SKM-1 (cell line): ENCODE data around the gene ZPR1.
A peak's percentile ranks its signal among the peaks of the same experiment; 100 is the strongest.

ENCODE experiments used
- DNase-seq: peaks from one replicate; lab custom pipeline; 2025; ENCODE audit not compliant: unreplicated experiment; lab: John Stamatoyannopoulos, UW

The ZPR1 gene

GRCh38 chr11:116792869-116793771, 5.3 kb upstream of the ZPR1 start:
- no peak for DNase-seq

GRCh38 chr11:116792144-116792868, 4.5 kb upstream of the ZPR1 start:
- no peak for DNase-seq

- no peak for DNase-seq
Observed at GRCh38 chr11:116791813-116792143, 4.0 kb upstream of the ZPR1 start, which contains the start of gene APOA5. Gene APOA5, minus strand, starts transcription at chr11:116791879. Its CDS starts 19 bp downstream, at chr11:116791860.

DNA sequence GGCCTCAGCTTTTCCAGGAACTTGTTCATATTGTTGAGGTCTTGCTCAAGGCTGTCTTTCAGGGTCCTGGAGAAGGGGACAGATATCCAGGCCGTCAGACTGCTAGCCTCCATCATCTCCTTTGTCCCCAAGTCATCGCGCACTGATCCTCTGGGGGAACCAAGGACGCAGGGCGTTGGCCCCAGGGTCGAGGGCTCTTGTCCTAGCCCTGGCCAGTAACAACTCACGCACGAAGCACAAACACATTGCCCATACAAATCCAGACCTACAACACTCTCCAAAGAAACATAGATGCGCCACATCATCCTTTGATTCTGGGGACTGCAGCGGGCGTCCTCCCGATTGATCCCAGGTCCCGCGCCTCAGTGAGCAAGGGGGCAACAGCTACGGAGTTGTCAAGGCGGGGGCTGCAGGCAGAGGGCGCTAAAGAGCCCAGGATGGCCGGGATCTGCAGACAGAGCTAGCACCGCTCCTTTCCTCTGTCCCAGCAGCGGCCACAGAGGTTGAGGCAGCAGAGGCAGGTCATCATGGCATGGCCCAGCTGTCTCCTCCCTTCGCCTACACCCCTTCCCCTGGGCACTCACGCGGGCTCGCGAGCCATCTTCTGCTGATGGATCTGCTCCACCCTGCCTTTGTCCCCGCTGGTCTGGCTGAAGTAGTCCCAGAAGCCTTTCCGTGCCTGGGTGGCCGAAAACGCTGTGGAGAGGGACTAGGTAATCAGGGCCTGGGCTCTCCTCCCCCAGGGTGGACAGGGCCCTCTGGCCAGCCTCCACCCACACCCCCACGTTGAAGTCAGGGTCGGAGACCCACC, 3.4 kb upstream of the ZPR1 start:
- peak; percentile 21 for DNase-seq

GRCh38 chr11:116790167-116791001, 2.6 kb upstream of the ZPR1 start:
- no peak for DNase-seq

GRCh38 chr11:116788975-116789374, 1.2 kb upstream of the ZPR1 start:
- no peak for DNase-seq

GRCh38 chr11:116788534-116788933, 711 bp upstream of the ZPR1 start:
- DNase-seq, result no peak

DNA sequence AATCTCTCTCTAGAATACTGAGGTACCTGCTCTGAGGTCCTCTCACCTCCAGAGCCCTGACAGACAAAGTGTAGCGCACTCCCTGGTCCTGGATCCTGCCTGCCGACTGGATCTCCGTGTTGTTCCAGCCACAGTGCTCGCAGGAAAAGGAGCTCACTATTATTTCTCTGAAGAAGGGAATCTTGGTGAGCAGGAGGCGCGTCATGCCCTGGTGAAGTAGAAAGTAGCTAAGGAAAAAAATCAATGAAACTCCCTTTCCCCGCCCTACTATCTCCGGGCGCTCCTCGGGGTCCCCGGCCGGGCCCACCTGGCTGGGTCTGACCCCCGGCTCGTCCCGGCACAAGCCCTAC, 412 bp downstream of the ZPR1 start:
- no peak for DNase-seq

GRCh38 chr11:116786966-116787365, 857 bp downstream of the ZPR1 start:
- no peak for DNase-seq

GRCh38 chr11:116786326-116786725, 1.5 kb downstream of the ZPR1 start:
- no peak for DNase-seq

DNA sequence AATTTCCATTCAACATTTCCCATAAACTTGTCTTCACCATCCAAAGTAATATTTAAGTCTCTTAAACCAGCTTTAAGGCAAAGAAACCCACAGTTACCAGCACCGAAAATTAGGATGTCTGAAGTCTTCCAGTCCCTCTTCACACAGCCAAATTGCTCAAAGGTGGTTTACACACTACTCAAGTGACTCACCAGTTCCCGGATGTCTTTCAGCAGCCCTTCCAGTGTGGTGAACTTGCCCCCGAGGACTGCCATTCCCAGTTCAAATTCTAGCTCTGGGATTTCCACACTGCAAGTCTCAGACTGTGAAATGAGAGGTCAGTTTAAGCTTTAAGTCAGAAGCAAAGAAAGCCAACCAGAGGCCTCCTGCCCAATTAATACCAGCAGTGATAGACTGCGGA, 5.1 kb downstream of the ZPR1 start:
- no peak for DNase-seq

GRCh38 chr11:116778556-116778955, 9.3 kb downstream of the ZPR1 start:
- no peak for DNase-seq

DNA sequence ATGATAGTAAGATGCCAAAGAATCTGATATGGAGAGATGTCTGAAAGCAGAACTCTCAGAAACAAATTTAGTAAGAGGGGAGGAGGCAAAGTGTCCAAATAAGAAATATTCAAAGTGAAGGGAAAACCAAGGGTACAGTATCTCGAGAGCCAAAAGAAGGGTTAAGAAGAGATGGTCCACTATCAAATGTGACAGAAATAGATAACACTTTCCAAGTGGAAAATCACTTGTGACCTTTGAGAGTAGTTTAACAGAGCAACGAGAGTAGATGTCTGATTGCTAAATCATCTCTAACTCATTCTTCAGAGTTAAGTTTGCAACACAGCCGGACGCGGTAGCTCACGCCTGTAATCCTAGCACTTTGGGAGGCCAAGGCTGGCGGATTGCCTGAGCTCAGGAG, 10.8 kb downstream of the ZPR1 start:
- no peak for DNase-seq

DNA sequence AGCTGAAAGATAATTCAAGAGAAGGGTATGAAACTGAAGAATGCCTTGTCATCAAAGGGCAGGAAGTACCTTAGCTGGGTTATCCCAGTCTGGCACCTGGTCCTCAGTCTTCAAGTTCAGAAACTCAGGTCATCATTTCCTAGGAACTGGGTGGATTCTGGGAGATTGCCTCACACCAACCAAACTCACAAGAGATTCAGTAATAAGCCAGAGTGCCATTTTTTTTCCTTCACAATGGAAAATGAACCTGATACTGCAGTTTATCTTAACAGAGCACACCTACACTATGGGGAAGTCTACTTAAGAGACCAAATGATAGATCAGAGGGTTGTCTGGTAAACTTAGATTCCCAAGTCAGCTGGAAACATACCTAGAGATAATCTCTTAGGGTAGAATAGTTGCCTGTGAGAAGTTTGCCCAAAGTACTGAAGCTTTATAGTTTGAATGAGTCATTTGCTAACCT, 11.3 kb downstream of the ZPR1 start:
- no peak for DNase-seq

DNA sequence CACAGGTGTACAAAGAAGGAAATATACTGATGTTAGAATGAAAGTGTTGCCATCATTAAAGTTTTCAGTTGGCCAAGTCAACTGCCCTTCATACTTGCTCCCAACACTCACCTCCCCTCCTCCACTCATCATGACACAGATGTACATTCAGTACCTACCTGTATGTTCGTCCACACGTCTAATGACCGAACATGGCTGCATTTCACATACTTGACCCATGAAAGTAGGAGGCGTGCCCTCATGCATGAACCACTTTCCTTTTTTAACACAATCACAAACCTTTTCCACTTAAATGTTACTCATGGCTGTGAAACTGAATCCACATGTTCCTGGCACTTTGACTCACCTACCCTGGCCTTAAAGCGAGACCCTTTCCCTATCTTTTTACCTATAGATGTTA, 11.8 kb downstream of the ZPR1 start:
- DNase-seq, result no peak

DNA sequence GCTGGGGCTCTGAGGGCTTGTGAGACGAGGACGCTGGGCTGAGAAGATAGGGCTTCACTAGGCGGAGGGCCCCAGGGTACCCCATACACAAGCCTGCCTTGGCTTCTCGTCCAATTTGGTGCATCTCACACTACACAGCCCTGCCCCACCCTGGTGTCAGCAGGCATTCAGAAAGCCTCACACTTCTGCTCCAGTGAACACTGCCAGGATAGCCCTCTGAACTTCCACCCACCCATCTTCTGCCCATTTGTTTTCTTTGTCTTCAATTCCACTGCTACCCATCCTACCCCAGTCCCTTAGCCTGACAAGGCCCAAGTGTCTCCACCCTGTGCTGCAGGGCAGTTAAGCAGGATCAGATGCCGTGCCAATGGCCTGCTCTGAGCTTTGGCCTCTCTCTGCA, 13.2 kb downstream of the ZPR1 start:
- DNase-seq, result no peak

GRCh38 chr11:116773203-116774097, 14.4 kb downstream of the ZPR1 start:
- peak; percentile 41 for DNase-seq

GRCh38 chr11:116772443-116773202, 15.2 kb downstream of the ZPR1 start, which contains the start of gene BUD13:
Gene BUD13, minus strand, starts transcription at chr11:116772987. Its CDS starts 23 bp downstream, at chr11:116772964.
- peak; percentile 52 for DNase-seq

- DNase-seq, result no peak
Observed at GRCh38 chr11:116771935-116772334, 15.9 kb downstream of the ZPR1 start.
